GM19438 (cell line): ENCODE measurements around the gene TMIE.
"Not testable (repeated sequence)": the region's sequence is repeated elsewhere in the genome, so short reads cannot be mapped to it uniquely, and the experiment has no call there.

ENCODE experiments used
- ATAC-seq: cut with Tn5 transposase; IDR thresholded peaks from one replicate; pipeline ENCODE4 v1.9.1; 2021; ENCODE audit warnings: low read depth; ENCODE audit not compliant: unreplicated experiment

The TMIE gene

GRCh38 chr3:46719044-46719565 lies 17.9 kb downstream of the TMIE start:
- no peak for ATAC-seq

GRCh38 chr3:46719735-46720271 lies 18.6 kb downstream of the TMIE start:
- ATAC-seq: no peak

- no peak for ATAC-seq
Measured at GRCh38 chr3:46721009-46721408, 19.8 kb downstream of the TMIE start.

- no peak for ATAC-seq
Measured at GRCh38 chr3:46722443-46722842, 21.3 kb downstream of the TMIE start.

GRCh38 chr3:46724424-46724823 lies 23.2 kb downstream of the TMIE start:
- no peak for ATAC-seq

GRCh38 chr3:46725621-46726314 lies 24.6 kb downstream of the TMIE start:
- ATAC-seq: no peak

GRCh38 chr3:46729038-46729437 lies 27.8 kb downstream of the TMIE start:
- ATAC-seq: no peak

- ATAC-seq: no peak
Measured at GRCh38 chr3:46730819-46731218, 29.6 kb downstream of the TMIE start.

- no peak for ATAC-seq
Measured at GRCh38 chr3:46731795-46732194, 30.6 kb downstream of the TMIE start.

GRCh38 chr3:46733026-46733800 lies 32.0 kb downstream of the TMIE start:
- no peak for ATAC-seq

GRCh38 chr3:46734773-46735172 lies 33.6 kb downstream of the TMIE start:
- ATAC-seq: no peak

- ATAC-seq: no peak
Measured at GRCh38 chr3:46736006-46736872, 35.0 kb downstream of the TMIE start.

GRCh38 chr3:46737329-46737731 lies 36.1 kb downstream of the TMIE start:
- no peak for ATAC-seq

- not testable (repeated sequence) for ATAC-seq
Measured at GRCh38 chr3:46739565-46739964, 38.4 kb downstream of the TMIE start.

- ATAC-seq: no peak
Measured at GRCh38 chr3:46742992-46743585, 41.9 kb downstream of the TMIE start.

- no peak for ATAC-seq
Measured at GRCh38 chr3:46746711-46747110, 45.5 kb downstream of the TMIE start.

GRCh38 chr3:46748170-46748569 lies 47.0 kb downstream of the TMIE start:
- ATAC-seq: no peak

GRCh38 chr3:46749129-46749528 lies 47.9 kb downstream of the TMIE start:
- ATAC-seq: no peak

GRCh38 chr3:46750555-46751038 lies 49.4 kb downstream of the TMIE start:
- ATAC-seq: no peak

- ATAC-seq: not testable (repeated sequence)
Measured at GRCh38 chr3:46753127-46753526, 51.9 kb downstream of the TMIE start.
